Mesodermal cell (in vitro differentiated cells): ENCODE measurements around the gene DNAL4.

Source experiments
- H3K27ac ChIP-seq: 2 replicates; pipeline ENCODE4 v1.7.0; 2013; ENCODE audit warnings: mild to moderate bottlenecking, low read depth, low read length, moderate library complexity; ENCODE audit not compliant: severe bottlenecking
- H3K36me3 ChIP-seq: 2 replicates; pipeline ENCODE4 v1.7.1; 2013; ENCODE audit warnings: mild to moderate bottlenecking, low read length, moderate library complexity; ENCODE audit not compliant: control insufficient read depth, insufficient read depth
- H3K4me1 ChIP-seq: one replicate; pipeline ENCODE4 v1.7.1; 2013; ENCODE audit warnings: mild to moderate bottlenecking, low read length; ENCODE audit not compliant: insufficient read depth, control insufficient read depth, poor library complexity, severe bottlenecking
- H3K4me3 ChIP-seq: 2 replicates; pipeline ENCODE4 v1.7.0; 2013; ENCODE audit warnings: low read length, control low read depth, mild to moderate bottlenecking; ENCODE audit not compliant: insufficient read depth, poor library complexity, severe bottlenecking; ENCODE audit errors: extremely low read depth
- H3K9me3 ChIP-seq: 2 replicates; pipeline ENCODE4 v1.7.1; 2013; ENCODE audit warnings: mild to moderate bottlenecking, low read length, moderate library complexity; ENCODE audit not compliant: control insufficient read depth
- WGBS, 2 experiments: methylation state at CpG; one replicate each; pipeline ENCODE4 v1.1.5; 2013; ENCODE audit warnings: missing lambda C conversion rate in 2 of 2; ENCODE audit not compliant: insufficient coverage in 2 of 2; 5-methylcytosine and 5-hydroxymethylcytosine counted together

DNAL4 gene

DNA sequence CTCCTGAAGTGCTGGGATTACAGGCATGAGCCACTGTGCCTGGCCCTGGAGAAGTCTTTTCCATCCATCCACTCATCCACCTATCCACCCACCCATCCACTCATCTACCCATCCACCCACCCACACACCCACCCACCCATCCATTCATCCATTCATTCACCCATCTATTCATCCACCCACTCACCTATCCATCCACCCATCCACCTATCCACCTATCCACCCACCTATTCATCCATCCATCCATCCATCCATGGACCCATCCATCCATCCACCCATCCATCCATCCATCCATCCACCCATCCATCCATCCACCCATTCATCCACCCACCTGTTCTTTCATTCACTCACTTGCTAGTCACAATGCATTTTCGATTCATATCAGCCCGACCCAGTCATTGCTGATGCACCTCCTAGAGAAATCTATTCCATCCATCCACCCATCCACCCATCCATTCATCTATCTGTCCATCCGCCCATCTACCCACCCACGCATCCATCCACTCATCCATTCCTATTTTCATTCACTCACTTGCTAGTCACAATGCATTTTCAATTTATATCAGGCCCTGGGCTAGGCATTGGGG, 20.5 kb downstream of the DNAL4 start:
- Histone ChIP-seq H3K27ac (no peak overlapping the region), H3K36me3 (no peaks in the 10 kb centered on the region), H3K4me1 (peaks cover 6% of the 10 kb centered on the region), H3K9me3 (no peaks in the 10 kb centered on the region), H3K4me3 (no peak overlapping the region)
- WGBS, 2 experiments, result 95 to 98% methylated on average over 4 of the region's 4 CpGs

DNA sequence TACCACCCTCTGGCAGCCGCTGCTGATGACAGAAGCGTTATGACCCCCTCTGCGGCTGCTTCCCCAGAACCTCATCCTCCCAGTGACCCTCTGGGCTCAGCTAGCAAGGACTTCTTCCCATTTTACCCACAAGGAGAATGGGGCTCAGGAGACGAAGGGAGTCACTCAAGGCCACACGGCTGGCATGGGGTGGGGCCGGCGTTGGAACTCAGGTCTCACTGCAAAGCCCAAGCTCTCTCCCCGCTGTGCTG, 21.4 kb downstream of the DNAL4 start:
- 87 to 91% methylated on average over 8 of the region's 8 CpGs for WGBS, 2 experiments

DNA sequence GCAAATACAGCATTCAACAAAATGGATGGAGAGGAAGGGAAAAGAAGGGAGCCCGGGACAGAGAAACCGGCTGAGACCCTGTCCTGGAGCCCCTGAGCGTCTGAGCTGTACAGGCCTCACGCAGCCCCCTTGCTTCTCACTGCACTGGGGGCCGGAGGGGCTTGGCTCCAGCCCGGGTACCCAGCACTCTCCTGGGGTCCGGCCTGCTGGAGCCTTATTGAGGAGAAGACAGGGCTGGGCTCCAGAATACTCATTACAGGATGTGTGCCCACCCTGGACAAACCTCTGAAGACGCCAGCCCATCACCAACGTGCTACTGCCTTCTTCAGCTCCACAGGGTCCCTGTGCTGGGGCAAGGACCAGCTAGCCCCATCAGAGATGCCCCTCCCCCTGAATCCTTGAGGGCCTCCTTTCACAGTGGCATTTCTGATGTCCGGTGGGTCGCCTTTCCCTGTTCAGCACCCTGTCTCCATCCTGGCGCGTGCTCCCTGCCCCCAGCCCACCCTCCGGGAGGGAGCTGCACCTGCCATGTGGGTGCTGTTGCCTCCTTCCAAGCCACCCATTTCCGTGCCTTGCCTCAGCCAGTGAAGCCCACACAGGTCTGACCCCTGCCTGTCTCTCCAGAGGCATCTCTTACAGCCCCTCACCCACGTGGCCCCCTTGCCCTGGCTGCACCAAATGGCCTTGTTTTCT, 23.5 kb downstream of the DNAL4 start:
- WGBS, 2 experiments, result 86 to 87% methylated on average over 13 to 16 of the region's 16 CpGs
- Histone ChIP-seq H3K27ac (no peak overlapping the region), H3K9me3 (no peaks in the 10 kb centered on the region), H3K4me3 (no peak overlapping the region), H3K36me3 (no peaks in the 10 kb centered on the region), H3K4me1 (peaks cover 6% of the 10 kb centered on the region)

More for the DNA sequence above, 21.4 kb downstream of the DNAL4 start:
- H3K4me3 ChIP-seq, result no peak overlapping the region
- no peaks in the 10 kb centered on the region for H3K36me3 ChIP-seq
- no peak overlapping the region for H3K27ac ChIP-seq
- H3K4me1 ChIP-seq, result peaks cover 6% of the 10 kb centered on the region
- no peaks in the 10 kb centered on the region for H3K9me3 ChIP-seq

DNA sequence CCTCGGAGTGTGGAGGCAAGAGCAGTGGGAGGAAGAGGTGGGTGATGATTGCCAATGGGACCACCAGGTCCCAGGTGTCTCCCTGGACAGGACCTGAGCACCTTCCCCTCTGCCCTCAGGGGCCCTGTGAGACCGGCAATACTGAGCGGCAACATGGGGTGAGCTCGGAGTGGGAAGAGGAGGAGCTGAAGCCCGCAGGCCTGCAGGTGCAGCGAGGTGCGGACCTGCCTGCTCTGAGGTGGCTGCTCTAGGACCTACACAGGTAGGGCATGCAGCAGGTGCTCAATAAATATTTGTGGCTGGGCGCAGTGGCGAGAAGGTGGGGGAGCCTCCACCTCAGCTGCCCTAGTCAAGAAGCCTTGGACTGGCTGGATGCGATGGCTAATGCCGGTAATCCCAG, 25.9 kb downstream of the DNAL4 start:
- WGBS, 2 experiments, result 87 to 89% methylated on average over 11 of the region's 11 CpGs
- H3K4me1 ChIP-seq, result no peaks in the 10 kb centered on the region
- H3K4me3 ChIP-seq, result no peak overlapping the region
- H3K36me3 ChIP-seq, result no peaks in the 10 kb centered on the region
- H3K9me3 ChIP-seq, result no peaks in the 10 kb centered on the region
- no peak overlapping the region for H3K27ac ChIP-seq

DNA sequence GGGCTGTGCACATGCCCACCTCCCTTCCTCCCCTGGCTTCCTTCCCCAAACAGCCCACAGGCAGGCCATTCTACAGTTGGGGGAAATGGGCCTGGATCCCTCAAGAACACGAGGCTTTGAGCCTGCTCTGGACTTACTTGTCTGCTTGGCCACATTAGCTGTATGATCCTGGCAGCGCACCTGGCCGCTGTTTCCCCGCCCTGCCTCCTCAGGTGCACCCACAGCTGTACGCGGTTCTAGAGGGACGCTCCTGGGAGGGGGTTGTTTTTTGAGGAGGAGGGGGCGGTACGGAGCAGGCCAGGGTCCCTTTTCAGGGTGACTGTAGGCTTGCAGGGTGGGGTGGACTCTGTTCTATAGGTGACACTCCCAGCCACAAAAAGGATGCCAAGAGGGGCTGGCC, 26.6 kb downstream of the DNAL4 start:
- H3K36me3 ChIP-seq, result no peaks in the 10 kb centered on the region
- no peak overlapping the region for H3K4me3 ChIP-seq
- no peaks in the 10 kb centered on the region for H3K9me3 ChIP-seq
- no peaks in the 10 kb centered on the region for H3K4me1 ChIP-seq
- WGBS, 2 experiments, result 83 to 89% methylated on average over 6 to 8 of the region's 9 CpGs
- H3K27ac ChIP-seq, result no peak overlapping the region

DNA sequence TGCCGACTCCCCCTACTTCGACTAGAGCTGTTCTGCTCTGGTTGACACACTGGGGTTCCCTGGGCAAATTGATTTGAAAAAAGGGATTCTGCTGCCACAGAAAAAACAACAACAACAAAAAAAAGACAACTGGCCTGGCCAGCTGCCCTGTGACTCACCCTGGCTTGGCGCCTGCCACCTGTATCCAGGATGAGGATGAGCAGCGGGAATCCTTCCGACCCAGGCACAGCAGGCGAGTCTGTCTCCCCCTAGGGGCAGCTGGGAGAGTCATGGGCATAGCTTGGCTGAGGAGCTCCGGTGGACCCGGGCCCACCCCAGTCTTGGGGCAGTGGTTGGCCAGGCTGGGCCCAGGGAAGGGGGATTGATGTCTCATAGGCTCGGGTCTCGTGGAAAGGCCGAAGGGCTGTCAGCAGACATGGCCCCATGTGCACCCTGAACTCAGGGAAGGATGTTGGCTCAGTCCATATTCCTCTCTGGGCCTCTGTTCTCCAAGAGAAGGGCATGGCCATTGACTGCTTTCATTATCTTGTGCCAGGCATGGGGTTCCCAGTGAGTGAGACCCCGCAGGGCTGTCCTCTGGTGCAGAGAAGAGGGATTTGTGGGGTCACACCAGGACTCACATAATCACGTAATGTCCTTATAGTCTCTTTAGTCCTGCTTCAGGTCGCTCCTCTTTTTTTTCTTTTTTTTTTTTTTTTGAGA, 27.7 kb downstream of the DNAL4 start:
- no peak overlapping the region for H3K4me3 ChIP-seq
- 53 to 57% methylated on average over 11 to 12 of the region's 14 CpGs for WGBS, 2 experiments
- H3K9me3 ChIP-seq, result no peaks in the 10 kb centered on the region
- no peaks in the 10 kb centered on the region for H3K36me3 ChIP-seq
- no peak overlapping the region for H3K27ac ChIP-seq
- H3K4me1 ChIP-seq, result no peaks in the 10 kb centered on the region

DNA sequence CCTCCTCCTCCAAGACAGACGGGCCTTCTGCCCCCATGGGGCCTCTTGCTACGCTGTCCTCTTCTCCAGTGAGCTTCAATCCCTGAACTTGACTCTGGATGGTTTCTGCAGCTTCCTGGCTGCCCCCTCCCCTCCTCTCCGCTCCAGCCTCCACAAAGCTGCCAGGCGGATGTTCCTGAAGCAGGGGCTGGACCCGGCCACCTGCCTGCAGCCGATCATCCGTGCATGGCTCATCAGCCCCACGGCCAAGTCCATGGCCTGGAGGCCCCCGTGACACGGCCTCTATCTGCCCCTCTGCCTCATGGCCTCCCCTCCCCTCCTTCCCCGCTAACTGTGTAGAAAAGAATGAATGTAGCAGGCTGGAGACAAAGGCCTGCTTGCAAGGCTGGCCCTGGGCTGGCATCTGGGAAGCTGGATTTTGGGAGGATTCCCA, 31.4 kb downstream of the DNAL4 start:
- H3K4me3 ChIP-seq, result no peak overlapping the region
- H3K36me3 ChIP-seq, result no peaks in the 10 kb centered on the region
- H3K4me1 ChIP-seq, result peaks cover 8% of the 10 kb centered on the region
- 74 to 79% methylated on average over 7 to 9 of the region's 11 CpGs for WGBS, 2 experiments
- no peak overlapping the region for H3K27ac ChIP-seq
- H3K9me3 ChIP-seq, result no peaks in the 10 kb centered on the region

DNA sequence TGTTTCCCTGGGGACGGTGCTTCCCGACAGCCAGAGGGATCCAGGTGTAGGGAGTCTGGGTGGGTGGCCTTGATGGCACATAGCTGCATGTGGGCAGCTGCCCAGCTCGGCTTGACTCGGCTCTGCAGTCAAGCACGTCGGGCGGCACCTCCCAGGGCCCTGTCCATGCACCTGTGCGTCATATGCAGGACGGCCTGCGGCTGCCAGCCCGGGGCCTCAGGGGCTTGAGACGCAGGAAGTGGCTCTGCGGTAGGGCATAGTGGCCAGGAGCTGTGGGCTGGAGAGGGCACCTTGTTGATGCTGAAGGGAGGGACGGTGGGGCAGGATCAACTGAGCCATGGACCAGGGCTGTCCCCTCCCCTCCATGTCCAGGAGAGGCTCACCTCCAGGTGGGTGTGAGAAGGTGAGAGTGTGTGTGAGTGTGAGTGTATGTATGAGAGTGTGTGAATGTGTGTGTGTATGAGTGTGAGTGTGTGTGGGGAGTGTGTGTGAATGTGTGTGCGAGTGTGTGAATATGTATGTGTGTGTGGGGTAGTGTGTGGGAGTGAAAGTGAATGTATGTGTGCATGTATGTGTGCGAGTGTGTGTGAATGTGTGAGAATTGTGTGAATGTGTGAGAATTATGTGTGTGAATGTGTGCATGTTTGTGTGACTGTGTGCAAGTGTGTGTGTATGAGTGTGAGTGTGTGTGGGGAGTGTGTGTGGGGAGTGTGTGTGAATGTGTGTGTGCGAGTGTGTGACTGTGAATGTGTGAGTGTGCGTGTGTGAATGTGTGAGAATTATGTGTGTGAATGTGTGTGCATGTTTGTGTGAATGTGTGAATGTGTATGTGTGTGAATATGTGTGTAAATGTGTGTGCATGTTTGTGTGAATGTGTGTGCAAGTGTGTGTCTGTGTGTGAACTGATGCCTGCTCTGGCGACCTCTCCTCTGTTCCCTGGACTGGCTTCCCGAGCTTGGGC, 32.5 kb downstream of the DNAL4 start:
- WGBS, 2 experiments, result 89 to 90% methylated on average over 12 to 20 of the region's 20 CpGs
- Histone ChIP-seq H3K4me1 (peaks cover 19% of the 10 kb centered on the region), H3K36me3 (no peaks in the 10 kb centered on the region), H3K4me3 (no peak overlapping the region), H3K27ac (no peak overlapping the region), H3K9me3 (no peaks in the 10 kb centered on the region)

DNA sequence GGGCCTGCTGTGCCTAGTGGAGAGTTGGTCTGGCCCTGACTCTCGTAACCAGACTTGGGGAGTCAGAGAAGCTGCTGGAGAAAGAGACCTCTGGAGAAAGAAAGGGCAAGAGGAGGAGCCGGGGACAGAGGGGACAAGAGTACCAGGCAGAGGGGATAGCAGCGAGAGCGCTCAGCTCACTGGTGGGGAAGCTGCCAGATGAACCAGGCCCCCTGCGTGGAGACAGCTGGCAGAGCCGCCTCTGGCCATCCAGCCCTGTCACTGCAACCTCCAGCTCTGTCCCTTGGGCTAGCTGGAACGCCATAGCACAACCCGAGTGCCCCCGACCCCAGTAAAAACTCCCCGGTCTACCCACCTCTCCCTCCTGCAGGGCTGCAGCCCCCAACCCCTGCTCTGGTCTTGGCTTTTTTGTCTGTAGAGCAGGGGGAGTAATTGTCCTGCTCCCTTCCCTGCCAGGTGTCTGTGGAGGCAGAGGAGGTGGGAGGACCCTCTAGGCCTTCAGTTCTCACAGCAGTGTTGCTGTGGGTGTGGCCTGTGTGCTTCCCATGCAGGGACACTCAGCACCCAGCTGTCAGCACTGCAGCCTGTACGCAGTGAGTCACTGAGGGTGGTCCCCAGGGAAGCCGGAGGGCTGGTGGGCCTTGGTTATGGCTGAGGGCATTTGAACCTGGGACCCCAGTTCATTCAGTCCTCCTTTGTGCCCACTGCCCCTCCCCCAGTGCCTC, 33.3 kb downstream of the DNAL4 start:
- no peak overlapping the region for H3K27ac ChIP-seq
- H3K4me3 ChIP-seq, result no peak overlapping the region
- H3K9me3 ChIP-seq, result no peaks in the 10 kb centered on the region
- H3K4me1 ChIP-seq, result peaks cover 20% of the 10 kb centered on the region
- H3K36me3 ChIP-seq, result no peaks in the 10 kb centered on the region
- 71 to 76% methylated on average over 4 to 9 of the region's 12 CpGs for WGBS, 2 experiments

DNA sequence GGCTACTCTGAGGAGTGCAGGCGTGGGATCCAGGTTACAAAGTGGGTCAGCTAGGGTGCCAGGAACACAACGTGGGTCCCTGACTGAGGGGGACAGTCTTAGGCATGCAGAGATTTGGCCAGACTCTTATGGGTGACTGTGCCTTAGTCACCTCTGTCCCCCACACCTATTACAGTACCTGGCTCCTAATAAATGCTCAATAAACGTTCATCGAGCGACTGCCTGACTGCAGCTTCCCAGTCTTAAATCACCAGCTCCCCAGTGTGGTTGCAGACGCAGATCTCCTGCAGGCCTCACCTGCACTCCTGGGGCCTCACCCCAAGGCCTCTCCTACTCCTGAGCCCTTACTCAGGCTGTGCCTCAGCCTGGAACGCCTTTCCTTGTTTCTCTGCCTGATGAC, 34.9 kb downstream of the DNAL4 start:
- 87 to 93% methylated on average over 4 to 7 of the region's 7 CpGs for WGBS, 2 experiments
- Histone ChIP-seq H3K36me3 (no peaks in the 10 kb centered on the region), H3K4me1 (peaks cover 23% of the 10 kb centered on the region), H3K27ac (no peak overlapping the region), H3K9me3 (no peaks in the 10 kb centered on the region), H3K4me3 (no peak overlapping the region)
